HUES48 (cell line): ENCODE results near the gene R3HDM2.

Source experiments
- H3K27ac ChIP-seq: one replicate; pipeline ENCODE4 v1.7.0; 2013; ENCODE audit warnings: low read depth, low read length, inconsistent platforms
- H3K27me3 ChIP-seq: 2 replicates; pipeline ENCODE4 v1.6.1; 2013; ENCODE audit warnings: mild to moderate bottlenecking, low read length; ENCODE audit not compliant: control insufficient read depth, insufficient read depth
- H3K36me3 ChIP-seq: 2 replicates; pipeline ENCODE4 v1.6.1; 2013; ENCODE audit warnings: low read length; ENCODE audit not compliant: control insufficient read depth, insufficient read depth
- H3K4me1 ChIP-seq: 2 replicates; pipeline ENCODE4 v1.6.1; 2013; ENCODE audit warnings: mild to moderate bottlenecking, low read length; ENCODE audit not compliant: control insufficient read depth, insufficient read depth
- H3K4me3 ChIP-seq: 2 replicates; pipeline ENCODE4 v1.5.1; 2013; ENCODE audit warnings: mild to moderate bottlenecking, low read depth, low read length
- H3K9ac ChIP-seq: 2 replicates; pipeline ENCODE4 v1.6.1; 2013; ENCODE audit warnings: mild to moderate bottlenecking, low read depth, low read length, moderate library complexity
- H3K9me3 ChIP-seq: 2 replicates; pipeline ENCODE4 v1.6.1; 2013; ENCODE audit warnings: low read length; ENCODE audit not compliant: control insufficient read depth, insufficient read depth

The R3HDM2 gene

DNA sequence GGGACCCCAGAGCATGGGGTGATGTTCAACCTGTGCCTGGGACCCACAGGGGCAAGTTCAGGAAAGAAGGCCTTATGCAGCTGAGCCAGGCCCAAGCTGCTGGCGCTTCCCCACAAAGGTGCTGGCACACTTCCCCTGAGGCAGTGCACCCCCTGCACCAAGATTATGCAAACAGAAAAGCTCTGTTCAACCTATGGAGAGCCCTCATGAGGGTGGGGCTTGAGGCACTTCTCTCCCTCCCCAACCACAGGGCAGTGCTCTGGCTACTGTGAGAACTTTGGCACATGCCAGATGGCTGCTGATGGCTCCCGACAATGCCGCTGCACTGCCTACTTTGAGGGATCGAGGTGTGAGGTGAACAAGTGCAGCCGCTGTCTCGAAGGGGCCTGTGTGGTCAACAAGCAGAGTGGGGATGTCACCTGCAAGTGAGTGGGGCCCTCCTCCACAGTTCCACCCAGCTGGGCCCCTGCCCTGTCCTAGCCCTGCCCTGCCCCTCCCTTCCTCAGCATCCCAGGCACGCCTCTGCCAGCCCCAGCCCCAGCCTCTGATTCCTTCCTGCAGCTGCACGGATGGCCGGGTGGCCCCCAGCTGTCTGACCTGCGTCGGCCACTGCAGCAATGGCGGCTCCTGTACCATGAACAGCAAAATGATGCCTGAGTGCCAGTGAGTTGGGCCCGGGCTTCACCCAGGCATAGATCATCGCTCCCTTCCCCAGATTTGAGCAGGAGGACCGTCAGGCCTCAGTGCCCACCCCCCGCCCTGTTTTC lies 219.7 kb downstream of the R3HDM2 start:
- no peak overlapping the region for H3K9ac ChIP-seq
- peaks cover 59% of the 10 kb centered on the region for H3K36me3 ChIP-seq

DNA sequence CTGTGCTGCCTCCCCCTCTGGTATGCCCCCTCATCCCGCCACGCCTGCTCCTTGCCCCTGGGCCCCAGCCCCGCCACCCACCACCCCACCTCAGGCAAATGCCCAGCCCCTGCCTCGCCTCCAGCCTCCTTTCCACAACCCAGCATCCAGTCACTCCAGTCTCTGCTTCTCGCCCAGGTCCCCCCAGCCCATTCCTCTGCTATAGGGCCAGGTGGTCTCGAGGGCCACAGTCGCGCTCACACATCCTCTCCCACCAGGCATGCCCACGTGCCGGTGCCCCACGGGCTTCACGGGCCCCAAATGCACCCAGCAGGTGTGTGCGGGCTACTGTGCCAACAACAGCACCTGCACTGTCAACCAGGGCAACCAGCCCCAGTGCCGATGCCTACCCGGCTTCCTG lies 220.4 kb downstream of the R3HDM2 start:
- Histone ChIP-seq H3K36me3 (peaks cover 66% of the 10 kb centered on the region), H3K4me1 (peaks cover 11% of the 10 kb centered on the region), H3K27me3 (peaks cover 21% of the 10 kb centered on the region), H3K27ac (no peak overlapping the region), H3K9me3 (no peaks in the 10 kb centered on the region), H3K9ac (no peak overlapping the region), H3K4me3 (no peak overlapping the region)

More for the DNA sequence above, 219.7 kb downstream of the R3HDM2 start:
- peaks cover 27% of the 10 kb centered on the region for H3K27me3 ChIP-seq
- H3K9me3 ChIP-seq: no peaks in the 10 kb centered on the region
- peaks cover 15% of the 10 kb centered on the region for H3K4me1 ChIP-seq
- no peak overlapping the region for H3K27ac ChIP-seq
- no peak overlapping the region for H3K4me3 ChIP-seq

DNA sequence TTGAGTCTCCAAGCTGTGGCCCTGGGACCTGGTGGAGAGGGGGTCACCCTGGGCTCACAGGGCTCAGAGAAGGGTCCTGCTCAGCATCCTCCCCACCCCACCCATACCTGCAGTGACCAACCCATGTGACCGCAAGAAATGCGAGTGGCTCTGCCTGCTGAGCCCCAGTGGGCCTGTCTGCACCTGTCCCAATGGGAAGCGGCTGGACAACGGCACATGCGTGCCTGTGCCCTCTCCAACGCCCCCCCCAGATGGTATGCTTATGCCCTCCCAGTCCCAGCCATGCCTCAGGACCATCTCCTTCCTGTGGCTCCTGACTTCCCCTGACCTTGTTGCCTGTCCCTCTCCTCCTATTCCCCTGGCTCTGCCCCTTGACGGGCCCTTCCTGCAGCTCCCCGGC lies 220.9 kb downstream of the R3HDM2 start:
- Histone ChIP-seq H3K36me3 (peaks cover 71% of the 10 kb centered on the region), H3K4me3 (no peak overlapping the region), H3K9me3 (no peaks in the 10 kb centered on the region), H3K27me3 (peaks cover 15% of the 10 kb centered on the region), H3K9ac (no peak overlapping the region), H3K4me1 (peaks cover 9% of the 10 kb centered on the region), H3K27ac (no peak overlapping the region)

DNA sequence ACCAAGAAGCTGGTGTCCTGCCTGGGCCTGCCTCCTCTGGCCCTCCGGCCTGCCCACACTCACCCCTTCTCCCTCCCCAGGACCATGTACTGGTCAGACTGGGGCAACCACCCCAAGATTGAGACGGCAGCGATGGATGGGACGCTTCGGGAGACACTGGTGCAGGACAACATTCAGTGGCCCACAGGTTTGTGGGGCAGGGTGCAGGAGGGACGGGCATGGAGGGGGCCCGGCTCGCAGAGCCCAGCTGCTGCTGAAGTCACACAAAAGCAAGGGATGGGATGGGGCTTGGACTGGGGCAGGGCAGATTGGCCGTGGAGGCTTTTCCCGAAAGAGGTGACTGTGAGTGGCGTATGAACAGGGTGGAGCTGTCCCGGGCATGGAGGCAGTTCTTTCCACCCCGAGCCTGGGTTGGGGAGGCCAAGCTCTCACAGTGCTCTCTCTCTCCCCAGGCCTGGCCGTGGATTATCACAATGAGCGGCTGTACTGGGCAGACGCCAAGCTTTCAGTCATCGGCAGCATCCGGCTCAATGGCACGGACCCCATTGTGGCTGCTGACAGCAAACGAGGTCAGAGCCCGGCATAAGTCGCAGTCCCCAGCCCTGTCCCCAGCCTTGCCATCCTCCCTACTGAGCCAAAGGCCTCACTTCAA lies 222.1 kb downstream of the R3HDM2 start:
- H3K27ac ChIP-seq: no peak overlapping the region
- H3K27me3 ChIP-seq: peaks cover 4% of the 10 kb centered on the region
- H3K9ac ChIP-seq: no peak overlapping the region
- H3K9me3 ChIP-seq: no peaks in the 10 kb centered on the region
- peaks cover 4% of the 10 kb centered on the region for H3K4me1 ChIP-seq
- H3K36me3 ChIP-seq: peaks cover 83% of the 10 kb centered on the region
- H3K4me3 ChIP-seq: no peak overlapping the region

DNA sequence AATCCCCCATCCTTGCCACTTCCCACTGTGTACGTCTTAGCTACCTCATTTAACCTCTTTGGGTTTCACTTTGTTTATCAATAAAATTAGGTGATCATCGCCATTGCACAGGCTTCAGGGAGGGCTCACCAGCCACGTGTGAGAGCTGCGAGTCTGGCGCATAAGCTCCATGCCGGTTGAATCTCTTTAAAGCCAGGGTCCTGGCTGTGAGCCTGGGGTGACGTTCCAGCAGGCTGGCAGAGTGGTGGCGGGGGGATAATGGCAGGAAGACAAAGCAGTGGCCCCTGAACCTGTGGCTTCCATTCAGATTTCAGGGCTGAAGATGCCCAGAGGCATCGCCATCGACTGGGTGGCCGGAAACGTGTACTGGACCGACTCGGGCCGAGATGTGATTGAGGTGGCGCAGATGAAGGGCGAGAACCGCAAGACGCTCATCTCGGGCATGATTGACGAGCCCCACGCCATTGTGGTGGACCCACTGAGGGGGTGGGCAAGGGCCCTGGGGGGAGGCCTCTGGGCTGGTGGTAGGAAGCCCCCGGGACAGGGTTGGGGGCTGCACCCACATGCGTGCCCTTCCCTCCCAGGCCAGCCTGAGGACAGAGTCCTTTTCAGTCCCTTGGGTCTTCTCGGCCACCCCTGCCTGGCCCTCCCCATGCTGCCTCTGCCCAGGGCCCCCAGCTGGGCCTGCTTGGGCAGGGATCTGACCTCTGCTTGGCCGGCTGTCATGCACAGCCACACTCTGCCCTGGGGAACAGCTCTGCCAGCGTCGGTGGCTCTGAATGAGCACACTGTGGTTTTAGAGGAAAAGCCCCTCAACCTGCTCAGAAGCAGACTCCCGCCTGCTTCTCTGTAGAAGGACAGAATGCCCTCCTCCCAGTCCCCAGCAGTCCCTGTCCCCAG lies 222.9 kb downstream of the R3HDM2 start:
- no peak overlapping the region for H3K27ac ChIP-seq
- no peak overlapping the region for H3K4me3 ChIP-seq
- H3K27me3 ChIP-seq: no peaks in the 10 kb centered on the region
- H3K36me3 ChIP-seq: peaks cover 91% of the 10 kb centered on the region
- no peak overlapping the region for H3K9ac ChIP-seq
- no peaks in the 10 kb centered on the region for H3K9me3 ChIP-seq
- H3K4me1 ChIP-seq: no peaks in the 10 kb centered on the region

DNA sequence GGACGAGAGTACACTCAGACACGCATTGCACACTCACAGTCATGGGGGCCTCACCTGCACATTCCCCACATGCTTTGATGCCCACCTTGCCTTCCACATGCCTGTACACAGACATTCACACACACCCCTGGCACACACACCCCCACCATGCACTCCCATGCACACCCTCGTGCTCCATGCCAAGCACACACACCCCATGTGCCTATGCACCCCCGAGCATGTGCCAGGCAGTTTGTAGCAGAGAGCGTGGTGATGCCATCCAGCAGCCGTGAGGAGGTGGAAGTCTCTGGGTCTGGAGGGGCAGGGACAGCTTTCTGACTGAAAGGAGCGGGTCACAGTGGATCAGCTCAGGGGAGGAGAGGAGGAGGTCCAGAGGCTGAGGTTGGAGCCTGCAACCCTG lies 224.9 kb downstream of the R3HDM2 start:
- Histone ChIP-seq H3K27ac (no peak overlapping the region), H3K4me3 (no peak overlapping the region), H3K36me3 (peaks cover 95% of the 10 kb centered on the region), H3K4me1 (no peaks in the 10 kb centered on the region), H3K9me3 (no peaks in the 10 kb centered on the region), H3K27me3 (no peaks in the 10 kb centered on the region), H3K9ac (no peak overlapping the region)

DNA sequence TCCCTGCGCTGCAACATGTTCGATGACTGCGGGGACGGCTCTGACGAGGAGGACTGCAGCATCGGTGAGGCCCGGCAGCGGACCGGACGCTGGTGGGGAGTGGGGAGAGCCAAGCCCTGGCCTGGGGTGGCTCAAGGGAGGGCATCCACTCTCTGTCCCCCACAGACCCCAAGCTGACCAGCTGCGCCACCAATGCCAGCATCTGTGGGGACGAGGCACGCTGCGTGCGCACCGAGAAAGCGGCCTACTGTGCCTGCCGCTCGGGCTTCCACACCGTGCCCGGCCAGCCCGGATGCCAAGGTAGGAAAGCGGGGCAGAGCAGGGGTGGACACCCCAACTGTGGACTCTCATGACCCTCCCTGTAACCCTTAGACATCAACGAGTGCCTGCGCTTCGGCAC lies 225.7 kb downstream of the R3HDM2 start:
- no peak overlapping the region for H3K4me3 ChIP-seq
- H3K27me3 ChIP-seq: no peaks in the 10 kb centered on the region
- no peak overlapping the region for H3K9ac ChIP-seq
- H3K9me3 ChIP-seq: no peaks in the 10 kb centered on the region
- H3K4me1 ChIP-seq: no peaks in the 10 kb centered on the region
- H3K36me3 ChIP-seq: peaks cover 94% of the 10 kb centered on the region
- no peak overlapping the region for H3K27ac ChIP-seq

DNA sequence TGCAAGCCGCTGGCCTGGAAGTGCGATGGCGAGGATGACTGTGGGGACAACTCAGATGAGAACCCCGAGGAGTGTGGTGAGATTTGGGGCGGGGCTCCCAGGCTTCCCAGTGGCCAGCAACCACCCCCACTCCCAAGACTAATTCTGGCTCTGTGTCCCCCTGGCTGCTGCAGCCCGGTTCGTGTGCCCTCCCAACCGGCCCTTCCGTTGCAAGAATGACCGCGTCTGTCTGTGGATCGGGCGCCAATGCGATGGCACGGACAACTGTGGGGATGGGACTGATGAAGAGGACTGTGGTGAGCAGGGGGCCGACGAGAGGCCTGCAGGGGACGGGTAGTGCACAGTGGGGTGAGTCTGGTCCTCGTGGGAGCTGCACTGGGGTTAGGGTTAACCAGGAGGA lies 226.4 kb downstream of the R3HDM2 start:
- Histone ChIP-seq H3K4me3 (no peak overlapping the region), H3K4me1 (no peaks in the 10 kb centered on the region), H3K9me3 (no peaks in the 10 kb centered on the region), H3K27ac (no peak overlapping the region), H3K9ac (no peak overlapping the region), H3K27me3 (no peaks in the 10 kb centered on the region), H3K36me3 (peaks cover 94% of the 10 kb centered on the region)

DNA sequence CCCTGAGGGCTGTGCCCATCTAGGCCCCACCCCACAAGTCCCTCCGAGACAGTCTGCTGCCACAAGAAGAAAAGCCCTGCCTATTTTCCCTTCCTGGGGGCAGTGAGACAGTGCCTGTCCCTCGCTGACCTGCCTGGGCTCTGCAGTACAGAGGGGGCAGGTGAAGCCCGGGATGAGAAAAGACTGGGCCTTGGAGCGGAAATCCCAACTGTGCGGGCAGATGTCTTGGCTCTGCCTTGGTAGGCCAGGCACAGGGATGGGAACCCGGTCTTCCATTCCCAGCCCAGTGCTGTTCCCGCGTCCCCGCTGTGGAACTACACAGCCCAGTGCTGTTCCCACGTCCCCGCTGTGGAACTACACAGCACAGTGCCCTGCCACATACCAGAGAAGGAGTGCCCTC lies 227.1 kb downstream of the R3HDM2 start:
- Histone ChIP-seq H3K36me3 (peaks cover 94% of the 10 kb centered on the region), H3K27ac (no peak overlapping the region), H3K9ac (no peak overlapping the region), H3K27me3 (no peaks in the 10 kb centered on the region), H3K4me1 (no peaks in the 10 kb centered on the region), H3K4me3 (no peak overlapping the region), H3K9me3 (no peaks in the 10 kb centered on the region)
